ENCODE data around the gene AGPAT2. TPM values are rescaled to one million over a fixed set of nuclear protein-coding genes. Genes with fewer than 3 reads are reported as not detected.

The AGPAT2 gene
- total RNA-seq, 1 donor from 2014 or later, result 2.4 TPM

DNA sequence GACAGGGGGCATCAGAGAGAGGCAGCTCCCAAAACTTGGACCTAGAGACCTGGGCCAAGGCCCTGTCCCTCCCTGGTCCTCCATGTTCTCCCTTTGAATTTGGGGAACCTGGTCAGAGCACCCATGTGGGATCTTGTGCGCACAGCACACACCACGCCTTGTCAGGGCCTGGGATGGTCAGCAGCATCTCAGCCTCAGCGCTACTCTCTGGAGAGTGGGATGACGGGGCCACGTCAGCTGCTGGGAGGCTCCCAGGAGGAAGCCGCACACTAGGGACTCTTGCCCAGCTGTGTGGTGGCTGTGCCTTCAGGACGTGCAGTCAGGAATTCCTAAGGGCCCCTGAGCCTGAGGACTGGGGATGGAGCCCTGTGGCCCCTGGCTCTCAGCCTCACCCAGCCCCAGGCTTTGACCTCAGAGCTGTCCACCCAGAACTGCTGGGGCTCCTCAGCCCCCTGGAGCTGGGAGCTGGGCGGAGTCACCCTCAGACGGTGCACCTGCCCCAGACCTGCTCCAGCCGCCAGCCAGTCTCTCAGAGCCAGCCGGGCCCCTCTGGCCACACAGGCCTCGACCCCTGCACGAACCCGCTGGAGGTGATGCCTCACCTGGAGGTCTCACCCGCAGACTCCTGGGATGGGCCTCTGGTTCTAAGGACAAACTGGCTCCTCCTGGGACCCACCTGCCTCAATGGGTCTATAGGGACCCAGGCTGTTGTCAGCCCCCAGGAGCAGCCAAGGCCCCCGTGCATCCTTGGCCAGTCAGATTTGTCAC lies 62.9 kb downstream of the AGPAT2 start:
- Mint-ChIP-seq H3K4me3 (no peak overlapping the region), H3K9me3 (no peaks in the 10 kb centered on the region), H3K36me3 (no peaks in the 10 kb centered on the region), H3K4me1 (peaks cover 16% of the 10 kb centered on the region), H3K27me3 (ENCODE audit: insufficient read depth, low read depth) (peaks cover 7% of the 10 kb centered on the region), H3K27ac (no peak overlapping the region)
- TF ChIP-seq EZH2phosphoT487 (IDR thresholded peaks at IDR 0.05) (no peak), CTCF (IDR thresholded peaks at IDR 0.05) (no peak), EZH2 (IDR thresholded peaks at IDR 0.05) (no peak)
- Histone ChIP-seq H2AFZ (replicated peaks) (no peak overlapping the region), H3K4me2 (no peak overlapping the region), H3K4me1 (peaks cover 20% of the 10 kb centered on the region), H3K27me3 (no peaks in the 10 kb centered on the region), H3K4me3 (no peak overlapping the region), H3F3A (ENCODE audit: low read depth) (no peaks in the 10 kb centered on the region), H3K36me3 (no peaks in the 10 kb centered on the region), H3K79me2 (ENCODE audit: low read depth) (no peaks in the 10 kb centered on the region), H4K20me1 (ENCODE audit: low read depth) (no peaks in the 10 kb centered on the region), H3K9ac (no peak overlapping the region), H3K9me3 (ENCODE audit: low read depth) (no peaks in the 10 kb centered on the region), H3K27ac (no peak overlapping the region)
- DNase-seq (ENCODE audit: low spot score), result no peak

DNA sequence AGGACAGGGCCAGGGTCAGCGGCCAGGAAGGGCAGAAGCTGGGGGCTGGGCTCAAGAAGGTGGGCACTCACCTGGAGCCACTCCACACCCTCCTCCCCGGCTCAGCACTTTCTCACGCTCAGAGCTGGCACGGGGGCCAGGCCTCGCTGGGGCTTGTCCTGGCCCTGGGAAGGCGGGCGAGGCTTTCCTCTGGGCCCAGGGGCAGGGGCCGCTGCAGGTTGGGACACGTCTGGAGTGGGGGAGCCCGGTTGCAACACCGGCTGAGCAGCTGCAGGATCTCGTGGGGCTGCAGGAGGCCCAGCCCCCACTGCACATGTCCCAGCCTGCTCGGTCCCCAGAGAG lies 63.4 kb downstream of the AGPAT2 start:
- H3K27ac ChIP-seq, result no peak overlapping the region
- no peak overlapping the region for H3K27ac Mint-ChIP-seq
- DNase-seq (ENCODE audit: low spot score), result no peak
- no peaks in the 10 kb centered on the region for H3K27me3 ChIP-seq
- no peak overlapping the region for H3K4me3 Mint-ChIP-seq
- peaks cover 20% of the 10 kb centered on the region for H3K4me1 Mint-ChIP-seq
- H3F3A ChIP-seq (ENCODE audit: low read depth), result no peaks in the 10 kb centered on the region
- no peak overlapping the region for H2AFZ ChIP-seq (replicated peaks)
- H3K27me3 Mint-ChIP-seq (ENCODE audit: insufficient read depth, low read depth), result peaks cover 11% of the 10 kb centered on the region
- no peaks in the 10 kb centered on the region for H3K36me3 Mint-ChIP-seq
- H3K9ac ChIP-seq, result no peak overlapping the region
- H3K4me2 ChIP-seq, result no peak overlapping the region
- no peaks in the 10 kb centered on the region for H3K9me3 ChIP-seq (ENCODE audit: low read depth)
- TF ChIP-seq EZH2 (IDR thresholded peaks at IDR 0.05) (no peak), EZH2phosphoT487 (IDR thresholded peaks at IDR 0.05) (no peak), CTCF (IDR thresholded peaks at IDR 0.05) (no peak)
- no peaks in the 10 kb centered on the region for H3K36me3 ChIP-seq
- no peaks in the 10 kb centered on the region for H4K20me1 ChIP-seq (ENCODE audit: low read depth)
- peaks cover 20% of the 10 kb centered on the region for H3K4me1 ChIP-seq
- no peaks in the 10 kb centered on the region for H3K79me2 ChIP-seq (ENCODE audit: low read depth)
- no peaks in the 10 kb centered on the region for H3K9me3 Mint-ChIP-seq
- no peak overlapping the region for H3K4me3 ChIP-seq

MicroRNA genes within 50 kb of the gene (microRNA counts, 767-probe panel; counts per million panel counts)
- 7,865 counts per million, percentile 94 among the panel's probes with 10 or more counts for microRNA hsa-miR-126-3p

Small RNA genes lying within 50 kb of the gene (microRNA-seq; reads per million reads assigned to microRNA genes)
- gene MIR126, result 601 reads per million, percentile 91 among the genes with 10 or more reads in this experiment

Small RNA genes lying within 50 kb of the gene (small RNA-seq; reads per million reads assigned to genes)
- gene MIR126, result 2.6 reads per million, percentile 90 among the genes with 10 or more reads in this experiment

Other genes with a start within 250 kb of the AGPAT2 start
- 8.8 and 23.6 TPM in 2 replicates for gene INPP5E, start 247.6 kb downstream of the AGPAT2 start, total RNA-seq (ENCODE audit: low replicate concordance)
- 16.8 and 23.8 TPM in 2 replicates for gene SEC16A, start 204.4 kb downstream of the AGPAT2 start, total RNA-seq (ENCODE audit: low replicate concordance)
- gene NOTCH1, start 141.4 kb downstream of the AGPAT2 start, total RNA-seq (ENCODE audit: low replicate concordance), result 11.7 and 32.4 TPM in 2 replicates
- 16.5 and 47.4 TPM in 2 replicates for gene EGFL7, start 24.5 kb downstream of the AGPAT2 start, total RNA-seq (ENCODE audit: low replicate concordance)
- 11.8 and 52.8 TPM in 2 replicates for gene DIPK1B, start 25.1 kb upstream of the AGPAT2 start, total RNA-seq (ENCODE audit: low replicate concordance)
- not detected in 2 replicates for gene LCN10, start 55.5 kb upstream of the AGPAT2 start, total RNA-seq (ENCODE audit: low replicate concordance)
- not detected in 2 replicates for gene LCN6, start 61.1 kb upstream of the AGPAT2 start, total RNA-seq (ENCODE audit: low replicate concordance)
- gene LCN8, start 70.8 kb upstream of the AGPAT2 start, total RNA-seq (ENCODE audit: low replicate concordance), result not detected in 2 replicates
- not detected in 2 replicates for gene LCN15, start 77.1 kb upstream of the AGPAT2 start, total RNA-seq (ENCODE audit: low replicate concordance)
- 19.9 and 46.8 TPM in 2 replicates for gene TMEM141, start 103.9 kb upstream of the AGPAT2 start, total RNA-seq (ENCODE audit: low replicate concordance)
- gene CCDC183, start 108.9 kb upstream of the AGPAT2 start, total RNA-seq (ENCODE audit: low replicate concordance), result 0.84 and 2.1 TPM in 2 replicates
- gene RABL6, start 120.5 kb upstream of the AGPAT2 start, total RNA-seq (ENCODE audit: low replicate concordance), result 71.2 and 148 TPM in 2 replicates
- gene AJM1, start 155.0 kb upstream of the AGPAT2 start, total RNA-seq (ENCODE audit: low replicate concordance), result 0.77 TPM in 1 of 2 replicates, not detected in the other
- 58.8 and 110 TPM in 2 replicates for gene PHPT1, start 162.0 kb upstream of the AGPAT2 start, total RNA-seq (ENCODE audit: low replicate concordance)
- 2.6 and 8.3 TPM in 2 replicates for gene MAMDC4, start 164.9 kb upstream of the AGPAT2 start, total RNA-seq (ENCODE audit: low replicate concordance)
- 269 and 293 TPM in 2 replicates for gene EDF1, start 178.9 kb upstream of the AGPAT2 start, total RNA-seq (ENCODE audit: low replicate concordance)
- gene TRAF2, start 199.1 kb upstream of the AGPAT2 start, total RNA-seq (ENCODE audit: low replicate concordance), result 16.1 and 33.9 TPM in 2 replicates